Stomach smooth muscle (tissue), 2 donors: ENCODE data around the gene USP35.

Source experiments
- H3K27ac ChIP-seq: one replicate; pipeline ENCODE4 v1.7.0; 2013; ENCODE audit warnings: mild to moderate bottlenecking, low read length, inconsistent platforms
- H3K27me3 ChIP-seq, 2 donors: one replicate each; pipeline ENCODE4 v1.7.0; 2013; ENCODE audit warnings: low read length in 2 of 2; ENCODE audit not compliant: insufficient read depth in 2 of 2, control insufficient read depth in 1 of 2
- H3K36me3 ChIP-seq, 2 donors: one replicate each; pipeline ENCODE4 v1.7.0; 2013; ENCODE audit warnings: low read length in 2 of 2; ENCODE audit not compliant: control insufficient read depth in 2 of 2, insufficient read depth in 2 of 2
- H3K4me1 ChIP-seq: one replicate; pipeline ENCODE4 v1.7.0; 2013; ENCODE audit warnings: low read length; ENCODE audit not compliant: control insufficient read depth, insufficient read depth
- H3K4me3 ChIP-seq, 2 donors: one replicate each; pipeline ENCODE4 v1.7.0; 2013; ENCODE audit warnings: low read length in 2 of 2
- H3K9ac ChIP-seq, 2 donors: one replicate each; pipeline ENCODE4 v1.7.0; 2013; ENCODE audit warnings: low read length in 2 of 2, mild to moderate bottlenecking in 1 of 2
- H3K9me3 ChIP-seq, 2 donors: one replicate each; pipeline ENCODE4 v1.7.0; 2013; ENCODE audit warnings: low read length in 2 of 2; ENCODE audit not compliant: control insufficient read depth in 2 of 2
- donor health status: healthy.
- donor health status: Pancreatic carcinoma.

USP35 gene

GRCh38 chr11:78189174-78189724 is 530 bp downstream of the USP35 start:
- Histone ChIP-seq H3K4me3 (peak overlapping the region; percentile 95), H3K4me1 (peaks cover 35% of the 10 kb centered on the region), H3K9me3 (no peaks in the 10 kb centered on the region), H3K27ac (no peak overlapping the region), H3K36me3 (no peaks in the 10 kb centered on the region), H3K9ac (peak overlapping the region; percentile 68 to 80), H3K27me3 (no peaks in the 10 kb centered on the region)

DNA sequence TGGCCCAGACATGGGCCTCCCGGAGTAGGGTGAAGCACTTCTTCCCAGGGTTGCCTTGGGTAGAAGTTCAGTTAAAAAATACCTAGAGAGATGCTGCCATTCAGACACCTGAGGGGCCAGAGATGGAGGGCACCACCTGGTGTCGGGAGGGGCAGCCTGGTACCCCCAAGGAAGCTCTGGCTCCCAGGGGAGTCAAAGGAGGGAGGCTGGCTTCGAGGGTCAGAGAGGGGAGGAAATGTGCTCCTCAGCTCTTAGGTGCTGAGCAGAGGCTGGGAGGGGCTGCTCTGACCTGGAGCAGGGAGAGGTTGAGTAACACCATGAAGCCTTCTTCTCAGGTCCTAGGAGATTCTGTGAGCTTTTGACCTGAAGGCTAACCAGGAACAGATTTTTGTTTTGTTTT is 1.1 kb downstream of the USP35 start:
- Histone ChIP-seq H3K36me3 (no peaks in the 10 kb centered on the region), H3K9ac (peak overlapping the region; percentile 36 to 68), H3K27me3 (no peaks in the 10 kb centered on the region), H3K27ac (no peak overlapping the region), H3K9me3 (no peaks in the 10 kb centered on the region), H3K4me1 (peaks cover 35% of the 10 kb centered on the region), H3K4me3 (peak overlapping the region in 1 of 2 donors; percentile 95)

DNA sequence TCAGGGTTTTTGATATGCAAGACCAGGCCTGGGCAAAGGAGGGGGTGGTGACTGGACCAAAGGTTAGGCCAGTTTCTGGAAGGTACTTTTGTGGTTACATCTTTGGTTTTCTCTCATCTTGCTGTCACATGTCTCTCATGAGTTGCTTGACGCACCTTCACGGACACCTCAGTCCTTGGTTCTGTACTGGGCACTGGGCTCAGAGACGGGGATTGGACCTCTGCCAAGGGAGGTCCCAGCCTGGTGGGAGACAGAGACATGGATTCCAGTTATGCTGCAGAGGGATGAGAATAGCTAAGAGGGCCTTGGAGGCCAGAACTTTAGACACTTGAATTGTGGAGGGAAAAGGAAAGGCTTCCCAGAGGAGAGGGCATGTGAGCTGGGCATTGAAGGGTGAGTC is 1.7 kb downstream of the USP35 start:
- no peak overlapping the region for H3K9ac ChIP-seq
- peaks cover 35% of the 10 kb centered on the region for H3K4me1 ChIP-seq
- no peak overlapping the region for H3K27ac ChIP-seq
- no peaks in the 10 kb centered on the region for H3K27me3 ChIP-seq
- peak overlapping the region in 1 of 2 donors; percentile 95 for H3K4me3 ChIP-seq
- no peaks in the 10 kb centered on the region for H3K9me3 ChIP-seq
- H3K36me3 ChIP-seq: no peaks in the 10 kb centered on the region

GRCh38 chr11:78190871-78191538 is 2.3 kb downstream of the USP35 start:
- no peak overlapping the region for H3K27ac ChIP-seq
- H3K4me3 ChIP-seq: peak overlapping the region in 1 of 2 donors; percentile 15
- no peaks in the 10 kb centered on the region for H3K9me3 ChIP-seq
- H3K4me1 ChIP-seq: peaks cover 35% of the 10 kb centered on the region
- H3K36me3 ChIP-seq: no peaks in the 10 kb centered on the region
- H3K9ac ChIP-seq: no peak overlapping the region
- H3K27me3 ChIP-seq: no peaks in the 10 kb centered on the region

GRCh38 chr11:78192223-78192719 is 3.6 kb downstream of the USP35 start:
- Histone ChIP-seq H3K27ac (no peak overlapping the region), H3K9ac (no peak overlapping the region)

DNA sequence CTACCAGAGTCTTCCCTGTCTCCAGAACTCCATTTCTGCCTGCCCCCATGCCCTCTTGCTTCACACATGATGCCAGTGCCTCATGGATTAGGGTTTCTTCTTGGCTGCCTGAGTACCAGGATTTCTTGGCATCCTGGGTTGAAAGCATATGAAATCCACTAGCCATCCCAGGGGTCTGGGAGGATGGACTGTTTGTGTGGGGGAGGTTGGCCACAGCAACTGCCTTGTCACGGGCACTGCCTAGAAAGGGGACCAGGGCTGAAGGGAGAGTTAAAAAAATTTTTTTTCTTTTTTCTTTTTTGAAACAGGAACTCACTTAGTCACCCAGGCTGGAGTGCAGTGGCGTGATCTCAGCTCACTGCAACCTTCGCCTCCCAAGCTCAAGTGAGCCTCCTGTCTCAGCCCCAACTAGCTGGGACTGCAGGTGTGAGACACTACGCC is 4.2 kb downstream of the USP35 start:
- H3K27me3 ChIP-seq: no peaks in the 10 kb centered on the region
- no peaks in the 10 kb centered on the region for H3K9me3 ChIP-seq
- no peak overlapping the region for H3K27ac ChIP-seq
- H3K36me3 ChIP-seq: no peaks in the 10 kb centered on the region
- no peak overlapping the region for H3K4me3 ChIP-seq
- no peak overlapping the region for H3K9ac ChIP-seq
- H3K4me1 ChIP-seq: peaks cover 24% of the 10 kb centered on the region

More at GRCh38 chr11:78192223-78192719, 3.6 kb downstream of the USP35 start:
- Histone ChIP-seq H3K9me3 (no peaks in the 10 kb centered on the region), H3K4me1 (peaks cover 28% of the 10 kb centered on the region), H3K27me3 (no peaks in the 10 kb centered on the region), H3K4me3 (no peak overlapping the region), H3K36me3 (no peaks in the 10 kb centered on the region)

DNA sequence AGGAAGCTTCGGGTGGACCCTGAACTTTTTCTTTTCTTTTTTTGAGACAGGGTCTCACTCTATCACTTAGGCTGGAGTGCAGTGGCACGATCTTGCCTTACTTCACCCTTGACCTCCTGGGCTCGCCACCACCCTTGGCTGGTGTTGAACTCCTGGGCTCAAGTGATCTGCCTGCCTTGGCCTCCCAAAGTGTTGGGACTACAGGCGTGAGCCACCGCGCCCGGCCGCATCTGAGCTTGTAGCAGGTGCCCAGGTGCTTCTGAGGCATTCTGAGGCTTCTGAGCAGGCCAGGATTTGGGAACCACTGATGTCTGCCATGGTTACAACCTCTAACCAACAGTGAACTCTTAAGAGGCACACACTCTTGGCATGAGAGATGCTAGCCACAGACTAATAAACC is 5.1 kb downstream of the USP35 start:
- Histone ChIP-seq H3K4me3 (no peak overlapping the region), H3K27ac (no peak overlapping the region), H3K27me3 (no peaks in the 10 kb centered on the region), H3K4me1 (peaks cover 23% of the 10 kb centered on the region), H3K9me3 (no peaks in the 10 kb centered on the region), H3K36me3 (peaks cover 0 to 4% of the 10 kb centered on the region in 2 donors), H3K9ac (no peak overlapping the region)

DNA sequence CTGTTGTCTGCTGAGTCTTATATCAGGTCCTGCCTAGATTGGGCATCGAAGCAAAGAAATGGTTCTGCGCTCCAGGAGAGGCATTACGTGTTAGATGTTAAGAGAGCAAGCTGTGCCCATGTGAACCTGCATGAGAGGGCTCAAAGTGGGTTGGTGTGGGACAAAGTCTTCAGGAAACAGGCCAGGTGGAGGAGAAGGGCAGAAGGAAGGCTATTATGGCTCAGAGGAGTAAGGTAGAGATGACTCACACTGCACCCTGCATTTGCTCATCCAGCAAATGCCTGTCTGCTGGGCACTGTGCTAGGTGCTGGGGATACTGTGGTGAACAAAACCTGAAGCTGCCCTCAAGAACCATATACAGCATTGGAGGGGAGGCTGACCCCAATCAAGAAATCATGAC is 5.8 kb downstream of the USP35 start:
- Histone ChIP-seq H3K9ac (no peak overlapping the region), H3K9me3 (no peaks in the 10 kb centered on the region)

GRCh38 chr11:78195917-78196560 is 7.3 kb downstream of the USP35 start:
- Histone ChIP-seq H3K4me1 (peaks cover 3% of the 10 kb centered on the region), H3K27me3 (no peaks in the 10 kb centered on the region), H3K27ac (no peak overlapping the region), H3K36me3 (peaks cover 7 to 24% of the 10 kb centered on the region in 2 donors), H3K9ac (no peak overlapping the region), H3K9me3 (no peaks in the 10 kb centered on the region), H3K4me3 (peak overlapping the region in 1 of 2 donors; percentile 17)

More for the DNA sequence above, 5.8 kb downstream of the USP35 start:
- H3K27ac ChIP-seq: no peak overlapping the region
- no peaks in the 10 kb centered on the region for H3K27me3 ChIP-seq
- peaks cover 0 to 9% of the 10 kb centered on the region in 2 donors for H3K36me3 ChIP-seq
- peaks cover 16% of the 10 kb centered on the region for H3K4me1 ChIP-seq
- no peak overlapping the region for H3K4me3 ChIP-seq

DNA sequence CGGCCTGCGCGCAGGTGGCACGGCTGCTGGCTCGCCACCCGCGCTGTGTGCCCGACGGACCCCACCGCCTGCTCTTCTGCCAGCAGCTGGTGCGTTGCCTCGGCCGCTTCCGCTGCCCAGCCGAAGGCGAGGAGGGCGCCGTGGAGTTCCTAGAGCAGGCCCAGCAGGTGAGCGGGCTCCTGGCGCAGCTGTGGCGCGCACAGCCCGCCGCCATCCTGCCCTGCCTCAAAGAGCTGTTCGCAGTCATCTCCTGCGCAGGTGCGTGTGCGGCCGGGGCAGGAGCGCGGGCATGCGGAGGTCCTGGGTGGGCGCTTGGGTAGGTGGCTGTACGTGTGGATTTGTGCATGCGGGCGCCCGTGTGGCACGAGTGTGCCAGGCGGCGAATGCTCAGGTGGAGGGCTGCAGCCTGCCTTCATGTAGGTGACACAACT is 8.0 kb downstream of the USP35 start:
- Histone ChIP-seq H3K9me3 (no peaks in the 10 kb centered on the region), H3K27ac (no peak overlapping the region), H3K4me1 (peaks cover 3% of the 10 kb centered on the region), H3K27me3 (no peaks in the 10 kb centered on the region), H3K9ac (no peak overlapping the region), H3K36me3 (peaks cover 12 to 27% of the 10 kb centered on the region in 2 donors), H3K4me3 (no peak overlapping the region)
